ENCODE results near the gene GLB1L.
A peak's percentile ranks its signal among the peaks of the same experiment; 100 is the strongest.

The GLB1L gene

DNA sequence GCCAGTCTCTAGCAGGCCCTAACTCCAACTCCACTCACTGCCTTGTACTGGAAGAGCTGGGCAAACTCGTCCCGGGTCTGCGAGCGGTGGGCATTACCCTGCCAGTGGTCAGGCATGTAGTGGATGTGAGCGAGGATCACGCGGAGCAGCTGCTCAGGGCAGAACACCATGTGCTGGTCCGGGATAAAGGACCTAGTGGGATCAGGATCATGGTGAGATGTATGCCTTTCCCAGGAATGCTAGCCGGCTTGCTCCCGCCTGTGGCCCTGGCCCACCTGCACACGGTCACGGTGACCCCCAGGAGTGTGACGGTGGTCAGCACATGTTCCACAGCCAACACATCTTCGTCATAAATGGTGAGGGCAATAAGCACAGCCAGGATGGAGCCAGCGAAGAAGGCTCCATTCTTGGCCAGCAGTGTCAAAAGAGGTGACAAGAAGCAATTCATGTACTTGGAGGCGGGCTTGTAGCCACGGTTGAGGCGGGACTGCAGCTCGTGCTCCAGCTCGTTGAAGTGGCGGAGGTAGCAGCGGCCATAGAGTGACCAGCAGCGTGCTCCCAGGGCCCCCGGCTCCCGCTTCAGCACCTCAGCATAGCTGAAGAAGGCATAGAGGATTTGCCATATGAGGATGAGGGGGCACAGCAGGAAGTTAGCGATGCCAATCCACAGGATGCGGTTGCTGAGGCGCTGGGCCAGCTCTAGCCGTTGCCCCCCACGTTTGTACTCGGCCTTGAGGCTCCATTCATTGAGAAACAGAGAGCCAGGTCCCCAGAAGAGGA, 21.2 kb downstream of the GLB1L start:
- no peak for DNase-seq (ENCODE audit: low spot score)

DNA sequence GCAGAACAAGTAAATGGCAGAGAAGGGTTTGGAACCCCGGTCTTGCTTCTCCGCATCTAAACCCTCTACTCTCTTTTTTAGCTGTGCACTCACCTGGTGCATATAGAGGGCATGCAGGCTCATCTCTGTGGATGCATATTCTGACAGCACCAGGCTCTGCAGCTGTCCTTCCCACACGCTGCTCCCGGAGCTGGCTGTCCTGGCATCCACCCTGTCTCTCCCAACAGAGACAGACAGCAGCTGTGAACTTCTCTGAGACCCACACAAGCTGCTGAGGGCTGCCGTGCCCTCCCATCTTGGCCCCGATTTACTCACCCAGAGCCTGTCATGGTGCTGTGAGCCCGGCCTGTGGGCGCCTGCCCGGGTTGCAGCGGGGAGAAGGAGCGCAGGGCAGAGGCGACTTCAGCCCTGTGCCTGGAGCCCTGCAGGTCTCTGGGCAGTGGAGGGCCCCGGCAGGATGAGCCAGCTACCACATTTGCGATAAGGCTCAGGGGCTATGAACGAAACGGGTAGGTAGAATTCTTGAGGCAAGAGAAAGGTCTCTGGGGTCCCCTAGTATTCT, 23.2 kb downstream of the GLB1L start:
- DNase-seq (ENCODE audit: low spot score) = no peak

DNA sequence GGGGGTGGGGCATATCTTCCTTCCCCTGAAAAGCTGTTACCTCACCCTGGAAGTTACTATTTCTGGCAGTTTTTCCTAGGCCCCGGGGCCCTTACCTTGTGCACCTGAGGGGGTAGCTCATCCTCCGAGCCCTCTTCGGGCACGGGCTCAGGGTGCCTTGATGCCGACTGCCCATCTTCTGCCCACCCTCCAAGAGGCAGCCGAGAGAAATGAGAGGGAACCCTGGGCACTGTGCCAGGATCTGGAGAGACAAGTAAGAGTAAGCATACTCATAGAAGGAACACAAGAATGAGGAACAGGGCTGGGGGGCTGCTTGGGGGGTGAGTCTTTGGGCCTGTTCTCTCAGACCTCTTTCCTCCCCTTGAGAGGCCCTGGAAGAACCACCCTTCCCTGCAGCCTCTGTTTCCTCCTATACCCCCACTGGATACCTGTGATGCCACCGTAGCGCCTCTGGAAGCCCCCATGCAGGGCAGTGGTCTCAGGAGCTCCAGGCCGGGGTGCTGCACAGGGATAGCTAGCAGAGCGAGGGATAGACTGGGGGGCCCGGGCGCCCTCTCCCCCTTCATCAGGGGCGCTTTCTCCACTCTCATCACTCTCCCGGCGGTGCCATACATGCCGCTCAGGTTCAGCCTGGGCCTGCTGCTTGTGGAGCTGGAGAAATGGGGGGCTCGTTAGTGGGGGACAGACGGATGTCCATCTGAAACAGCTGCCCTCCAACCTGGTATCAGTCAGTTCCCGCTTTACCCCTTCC, 24.4 kb downstream of the GLB1L start:
- no peak for DNase-seq (ENCODE audit: low spot score)

DNA sequence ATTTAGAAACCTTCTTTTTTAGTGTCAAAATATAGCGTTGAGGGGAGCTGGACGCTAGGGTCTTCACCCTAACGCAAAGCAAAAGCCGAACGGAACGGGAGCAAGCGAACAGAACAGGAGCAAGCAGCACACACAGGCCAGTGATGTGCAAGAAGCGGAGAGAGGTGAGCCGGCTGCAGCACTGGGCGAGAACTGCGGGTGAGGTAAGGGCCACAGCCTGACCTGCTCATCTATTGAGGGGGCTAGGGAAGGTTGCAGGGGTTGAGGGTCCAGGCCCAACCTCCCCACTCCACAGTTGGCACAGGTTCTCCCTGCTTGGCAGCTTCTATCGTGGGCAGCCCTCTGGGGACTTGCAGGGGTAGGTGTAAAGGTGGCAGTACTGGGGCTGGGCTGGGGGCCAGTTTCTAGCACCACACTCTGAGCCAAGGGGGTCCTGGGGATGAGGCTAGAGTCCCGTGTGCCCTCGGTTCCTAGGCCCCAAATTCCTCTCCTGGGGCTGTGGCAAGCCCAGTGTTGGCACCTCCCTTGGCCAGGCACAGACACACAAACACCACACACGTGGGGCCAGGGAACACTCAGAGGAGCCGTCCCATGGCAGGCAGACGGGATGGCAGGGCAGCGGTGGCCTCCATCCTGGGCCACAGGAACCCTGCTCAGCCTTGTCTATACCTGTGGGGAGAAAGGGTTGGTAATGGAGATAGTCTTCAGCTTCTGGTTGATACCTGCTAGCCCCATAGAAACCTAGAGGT, 25.3 kb downstream of the GLB1L start:
- no peak for DNase-seq (ENCODE audit: low spot score)

- peak; percentile 90 for DNase-seq (ENCODE audit: low spot score)
Observed at GRCh38 chr2:219218732-219219701, 26.2 kb downstream of the GLB1L start, which contains the start of gene ABCB6. TSS of gene ABCB6 (minus strand) at chr2:219218958. CDS start at chr2:219218673, 285 bp downstream.

GRCh38 chr2:219218217-219218731, 27.0 kb downstream of the GLB1L start:
- no peak for DNase-seq (ENCODE audit: low spot score)

DNA sequence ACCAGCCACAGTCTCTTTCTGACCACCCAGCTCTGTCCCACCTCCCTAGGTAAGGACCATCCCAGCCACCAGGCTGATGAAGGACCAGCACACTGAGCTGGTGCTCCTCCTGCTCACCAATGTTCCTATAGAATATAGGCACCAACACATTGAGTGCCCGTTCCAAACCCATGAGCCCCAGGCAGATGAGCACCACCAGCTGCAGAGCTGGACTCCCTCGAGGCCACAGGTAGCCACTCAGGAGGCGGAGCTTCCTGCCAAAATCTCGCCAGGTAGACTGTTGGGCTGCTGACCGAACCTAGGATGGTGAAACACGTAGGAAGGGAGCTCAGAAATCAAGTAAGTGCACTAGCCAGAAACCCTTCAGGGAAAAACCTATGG, 28.7 kb downstream of the GLB1L start:
- DNase-seq (ENCODE audit: low spot score) = no peak

GRCh38 chr2:219215871-219216534, 29.2 kb downstream of the GLB1L start:
- no peak for DNase-seq (ENCODE audit: low spot score)

- no peak for DNase-seq (ENCODE audit: low spot score)
Observed at GRCh38 chr2:219214786-219215185, 30.5 kb downstream of the GLB1L start.

- no peak for DNase-seq (ENCODE audit: low spot score)
Observed at GRCh38 chr2:219214141-219214540, 31.1 kb downstream of the GLB1L start.

DNA sequence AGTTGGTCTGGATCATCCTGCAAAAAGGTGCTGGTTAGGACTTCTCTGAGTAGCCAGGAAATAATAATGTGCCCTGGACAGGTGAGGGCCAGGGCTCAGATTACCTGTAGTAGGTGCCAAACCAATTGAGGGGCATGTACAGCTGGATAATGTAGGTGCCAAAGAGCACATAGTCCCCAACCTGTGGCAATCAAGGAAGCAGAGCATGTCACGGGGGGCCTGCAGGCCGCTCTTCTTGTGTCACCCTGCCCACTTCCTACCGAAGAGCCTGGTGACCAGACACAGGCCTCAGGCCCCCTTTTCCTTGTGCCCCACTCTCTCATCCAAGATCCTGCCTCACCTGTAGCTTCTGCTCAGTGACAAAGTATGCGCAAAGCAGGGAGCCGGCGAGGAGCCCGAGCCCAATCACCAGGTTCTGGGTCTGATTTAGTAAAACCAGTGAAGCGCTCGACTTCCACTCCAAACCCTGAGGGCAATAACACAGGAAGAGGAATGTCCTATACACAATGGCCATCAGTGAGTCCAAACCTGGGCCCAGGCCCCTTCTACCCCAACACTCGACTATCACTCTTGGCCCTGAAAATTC, 31.7 kb downstream of the GLB1L start:
- DNase-seq (ENCODE audit: low spot score) = no peak

GRCh38 chr2:219213026-219213415, 32.2 kb downstream of the GLB1L start:
- DNase-seq (ENCODE audit: low spot score) = no peak

GRCh38 chr2:219210886-219211362, 34.3 kb downstream of the GLB1L start:
- DNase-seq (ENCODE audit: low spot score) = no peak

- no peak for DNase-seq (ENCODE audit: low spot score)
Observed at GRCh38 chr2:219210196-219210885, 34.9 kb downstream of the GLB1L start.

DNA sequence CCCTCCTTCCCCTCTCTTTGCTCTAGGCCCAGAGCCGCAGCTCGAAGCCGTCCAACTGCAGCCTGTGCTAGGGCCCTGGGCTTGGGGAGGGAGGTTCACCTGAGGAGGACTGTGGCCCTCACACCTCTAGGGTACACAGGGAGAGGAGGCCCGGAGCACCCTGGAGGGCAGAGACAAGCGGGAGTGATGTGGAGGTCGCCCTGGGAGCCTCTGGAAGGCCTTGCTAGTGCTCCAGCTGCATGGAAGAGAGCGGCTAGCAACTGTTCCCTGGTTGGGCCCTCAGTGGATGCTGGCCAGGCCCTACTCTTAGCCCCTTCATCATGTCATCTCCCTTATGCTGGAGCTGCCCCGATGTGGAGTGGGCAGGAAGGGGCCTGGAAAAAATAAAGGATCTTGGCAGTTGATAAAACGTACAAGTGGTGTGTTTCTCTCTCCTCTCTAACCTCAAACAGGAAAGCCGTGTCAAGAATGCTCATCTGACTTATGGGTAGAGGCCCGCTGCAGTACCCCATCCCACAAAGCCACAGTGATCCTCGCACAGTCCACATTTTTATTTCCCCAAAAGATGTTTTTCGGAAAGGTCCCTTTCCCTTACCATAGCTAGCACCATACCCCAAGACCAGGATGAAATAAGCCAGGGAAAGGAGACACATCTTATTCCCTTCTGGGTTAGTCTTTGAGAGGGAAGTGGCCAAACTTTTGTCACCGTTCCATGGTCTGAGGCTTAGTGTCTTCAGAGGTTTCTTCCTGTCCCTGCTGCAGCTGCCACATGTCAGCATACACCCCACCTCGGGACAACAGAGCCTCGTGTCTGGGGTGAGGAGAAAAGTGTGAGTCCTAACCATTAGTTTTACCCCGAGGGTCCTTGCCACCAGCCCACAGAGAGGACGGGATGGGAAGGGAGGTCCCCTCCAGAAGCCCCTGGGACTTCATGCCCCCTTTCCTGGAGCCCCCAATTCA, 35.7 kb downstream of the GLB1L start:
- DNase-seq (ENCODE audit: low spot score) = no peak

DNA sequence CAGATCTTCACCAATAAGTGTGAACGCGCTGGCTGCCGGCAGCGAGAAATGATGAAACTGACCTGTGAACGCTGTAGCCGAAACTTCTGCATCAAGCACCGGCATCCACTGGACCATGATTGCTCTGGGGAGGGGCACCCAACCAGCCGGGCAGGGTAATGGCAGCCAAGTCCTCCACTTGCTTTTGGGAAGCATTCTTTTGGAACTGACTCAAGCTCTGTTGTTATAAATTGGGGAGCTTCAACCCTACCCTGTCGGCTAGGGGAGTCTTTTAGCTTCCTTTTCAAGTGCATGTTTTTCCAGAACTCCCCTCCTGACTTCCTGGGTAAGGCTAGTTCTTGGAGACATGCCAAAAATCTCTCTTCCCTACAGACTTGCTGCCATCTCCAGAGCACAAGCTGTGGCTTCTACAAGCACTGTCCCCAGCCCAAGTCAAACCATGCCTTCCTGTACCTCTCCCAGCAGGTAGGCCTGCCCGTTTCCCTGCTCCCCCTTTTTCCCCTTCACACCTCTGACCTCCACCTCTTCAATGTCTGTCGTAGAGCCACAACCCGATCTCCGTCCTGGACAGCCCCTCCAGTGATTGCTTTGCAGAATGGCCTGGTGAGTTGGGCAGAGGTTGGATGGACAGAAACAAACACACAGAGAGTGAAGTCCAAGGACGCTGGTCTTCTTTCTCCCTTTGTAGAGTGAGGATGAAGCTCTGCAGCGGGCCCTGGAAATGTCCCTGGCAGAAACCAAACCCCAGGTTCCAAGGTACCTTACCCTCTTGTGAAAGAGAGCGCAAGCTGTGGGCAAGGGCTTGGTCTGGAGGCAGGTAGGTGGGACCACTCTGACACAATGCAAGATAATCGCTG, 37.1 kb downstream of the GLB1L start:
- no peak for DNase-seq (ENCODE audit: low spot score)
